Ecto neural progenitor cell (in vitro differentiated cells): ENCODE data around the gene SEMA4D.
"Not testable (repeated sequence)": the region's sequence is repeated elsewhere in the genome, so short reads cannot be mapped to it uniquely, and the experiment has no call there.

ENCODE experiments used
- DNase-seq: peaks from one replicate; pipeline ENCODE4 v3.0.0-alpha.2; 2018; ENCODE audit warnings: low spot score

SEMA4D gene

GRCh38 chr9:89482056-89482851 is 15.7 kb downstream of the SEMA4D start:
- DNase-seq = no peak

DNA sequence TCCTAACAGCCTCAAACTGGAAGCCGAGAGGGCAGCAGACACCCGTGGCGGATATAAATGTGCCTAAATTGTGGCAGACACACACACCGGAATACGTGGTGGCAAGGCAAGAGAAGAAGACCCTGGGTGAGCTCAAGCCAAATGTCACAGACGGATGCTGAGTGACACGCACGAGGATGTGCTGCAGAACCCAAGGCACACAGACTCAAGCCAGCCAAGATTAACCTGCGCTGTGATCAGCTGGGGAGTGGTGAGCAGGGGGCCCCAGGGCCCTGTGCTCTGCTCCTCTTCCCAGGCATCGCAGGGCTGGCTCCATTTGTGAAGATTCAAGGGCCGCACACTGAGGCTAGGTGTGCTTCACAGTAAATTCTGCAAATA is 16.4 kb downstream of the SEMA4D start:
- DNase-seq = no peak

DNA sequence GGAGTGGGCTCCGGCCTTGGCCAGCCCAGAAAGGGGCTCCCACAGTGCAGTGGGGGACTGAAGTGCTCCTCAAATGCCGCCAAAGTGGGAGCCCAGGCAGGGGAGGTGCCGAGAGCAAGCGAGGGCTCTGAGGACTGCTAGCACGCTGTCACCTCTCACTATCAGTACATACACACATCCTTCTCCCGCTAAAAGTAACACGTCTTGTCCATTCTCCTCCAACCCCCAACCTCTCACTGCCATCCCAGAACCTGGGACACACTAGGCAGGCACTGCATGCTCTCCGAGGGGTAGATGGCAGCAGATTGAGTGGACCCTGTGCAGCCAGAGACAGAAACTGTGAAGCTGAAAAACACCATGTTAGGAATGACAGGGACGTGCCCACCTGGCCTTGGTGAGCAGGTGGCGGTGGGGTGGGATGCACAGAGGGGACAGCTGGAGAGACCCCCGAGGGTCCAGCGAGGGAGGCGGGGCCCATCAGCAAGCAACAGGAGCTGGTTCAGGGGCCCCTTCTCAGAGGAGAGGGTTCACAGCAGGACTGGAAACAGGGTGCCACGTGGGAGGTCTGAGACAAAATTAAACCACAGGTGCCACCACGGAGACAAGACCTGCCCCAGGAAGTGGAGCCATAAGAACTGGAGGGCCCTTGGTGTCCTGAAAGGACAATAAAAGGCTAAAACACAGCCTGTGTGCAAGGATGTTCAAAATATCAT is 16.9 kb downstream of the SEMA4D start:
- no peak for DNase-seq

GRCh38 chr9:89480372-89480771 is 17.5 kb downstream of the SEMA4D start:
- DNase-seq = not testable (repeated sequence)

- not testable (repeated sequence) for DNase-seq
Measured at GRCh38 chr9:89479669-89480011, 18.3 kb downstream of the SEMA4D start.

DNA sequence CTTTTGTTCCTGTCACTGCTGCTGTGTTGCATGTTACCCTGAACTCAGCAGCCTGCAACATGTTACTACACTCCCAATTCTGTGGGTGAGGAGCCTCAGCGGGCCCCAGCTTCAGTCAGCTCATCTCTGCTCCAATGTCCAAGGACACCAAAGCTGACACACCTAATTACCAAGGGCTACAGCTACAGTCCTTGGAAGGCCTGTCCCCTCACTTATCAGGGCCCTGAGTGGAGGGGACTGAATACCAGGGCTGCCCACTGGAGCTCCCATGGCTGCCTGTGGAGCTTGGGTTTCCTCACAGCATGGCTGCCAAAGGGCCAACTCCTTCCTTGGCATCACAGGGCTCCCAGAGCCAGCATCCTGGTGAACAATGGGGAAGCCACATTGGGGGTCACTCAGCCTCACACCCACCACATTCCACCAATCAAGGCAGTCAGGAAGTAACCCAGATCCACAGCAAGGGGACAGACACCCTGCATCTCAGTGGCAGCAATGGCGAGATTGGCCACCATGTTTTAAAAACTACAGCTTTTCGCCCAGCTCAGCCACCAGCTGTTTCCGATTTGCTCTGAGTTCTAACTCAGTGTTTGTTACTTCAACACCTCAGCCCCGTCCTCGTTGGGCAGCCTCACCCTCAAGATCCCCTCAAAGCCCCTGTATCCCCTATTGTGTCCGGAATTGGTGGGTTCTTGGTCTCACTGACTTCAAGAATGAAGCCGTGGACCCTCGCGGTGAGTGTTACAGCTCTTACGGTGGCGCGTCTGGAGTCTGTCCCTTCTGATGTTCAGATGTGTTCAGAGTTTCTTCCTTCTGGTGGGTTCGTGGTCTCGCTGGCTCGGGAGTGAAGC is 18.9 kb downstream of the SEMA4D start:
- DNase-seq = no peak

GRCh38 chr9:89477811-89478630 is 19.9 kb downstream of the SEMA4D start:
- no peak for DNase-seq

GRCh38 chr9:89477384-89477783 is 20.5 kb downstream of the SEMA4D start:
- no peak for DNase-seq

DNA sequence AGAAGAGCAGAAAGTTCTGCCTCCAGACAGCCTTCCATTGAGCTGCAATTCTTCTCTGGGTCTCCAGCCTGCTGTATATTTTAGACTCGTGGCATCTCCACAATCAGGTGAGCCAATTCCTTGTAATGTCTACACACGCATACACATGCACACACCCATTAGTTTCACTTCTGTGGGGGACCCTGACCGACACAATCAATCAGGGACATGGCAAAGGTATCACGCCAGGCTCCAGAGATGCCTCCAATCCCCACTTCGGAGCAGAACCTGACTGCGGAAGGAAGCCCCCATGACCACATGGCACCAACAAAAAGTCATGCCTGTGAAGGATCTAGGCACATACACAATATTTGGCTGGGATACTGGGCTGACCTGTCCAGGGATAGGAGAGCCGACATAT is 21.4 kb downstream of the SEMA4D start:
- DNase-seq = no peak

GRCh38 chr9:89475891-89476440 is 21.9 kb downstream of the SEMA4D start:
- DNase-seq = no peak

GRCh38 chr9:89474939-89475338 is 23.0 kb downstream of the SEMA4D start:
- no peak for DNase-seq

- no peak for DNase-seq
Measured at GRCh38 chr9:89473762-89474469, 24.0 kb downstream of the SEMA4D start.

DNA sequence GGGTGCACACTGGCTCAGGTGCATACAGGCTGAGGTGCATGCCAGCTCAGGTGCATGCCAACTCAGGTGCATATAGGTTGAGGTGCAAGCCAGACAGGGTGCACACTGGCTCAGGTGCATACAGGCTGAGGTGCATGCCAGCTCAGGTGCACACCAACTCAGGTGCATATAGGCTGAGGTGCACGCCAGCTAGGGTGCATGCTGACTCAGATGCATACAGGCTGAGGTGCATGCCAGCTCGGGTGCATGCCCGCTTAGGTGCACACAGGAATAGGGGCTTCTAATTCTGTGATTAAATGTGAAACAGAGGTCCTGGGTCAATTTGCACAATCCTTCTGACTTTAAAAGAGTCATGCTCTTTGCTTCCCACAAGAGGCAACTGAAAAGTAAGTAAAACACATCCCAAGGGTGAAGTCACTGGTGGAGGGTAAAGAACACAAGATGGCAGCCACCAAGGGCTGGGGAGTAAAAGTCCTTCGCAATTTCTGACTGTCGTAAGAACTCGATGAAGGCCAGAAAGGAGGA is 26.1 kb downstream of the SEMA4D start:
- DNase-seq = not testable (repeated sequence)

DNA sequence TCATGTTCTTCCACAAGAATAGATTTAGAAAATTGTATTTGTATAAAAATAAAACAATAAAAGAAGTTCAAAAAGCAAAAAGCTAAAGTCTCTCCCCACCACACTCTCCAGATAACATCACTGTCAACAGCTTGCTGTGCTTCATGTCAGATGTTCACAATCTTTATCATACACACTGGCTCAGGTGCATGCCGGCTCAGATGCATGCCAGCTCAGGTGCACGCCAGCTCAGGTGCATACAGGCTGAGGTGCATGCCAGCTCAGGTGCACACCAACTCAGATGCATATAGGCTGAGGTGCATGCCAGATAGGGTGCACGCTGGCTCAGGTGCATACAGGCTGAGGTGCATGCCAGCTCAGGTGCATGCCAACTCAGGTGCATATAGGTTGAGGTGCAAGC is 26.5 kb downstream of the SEMA4D start:
- DNase-seq = no peak

DNA sequence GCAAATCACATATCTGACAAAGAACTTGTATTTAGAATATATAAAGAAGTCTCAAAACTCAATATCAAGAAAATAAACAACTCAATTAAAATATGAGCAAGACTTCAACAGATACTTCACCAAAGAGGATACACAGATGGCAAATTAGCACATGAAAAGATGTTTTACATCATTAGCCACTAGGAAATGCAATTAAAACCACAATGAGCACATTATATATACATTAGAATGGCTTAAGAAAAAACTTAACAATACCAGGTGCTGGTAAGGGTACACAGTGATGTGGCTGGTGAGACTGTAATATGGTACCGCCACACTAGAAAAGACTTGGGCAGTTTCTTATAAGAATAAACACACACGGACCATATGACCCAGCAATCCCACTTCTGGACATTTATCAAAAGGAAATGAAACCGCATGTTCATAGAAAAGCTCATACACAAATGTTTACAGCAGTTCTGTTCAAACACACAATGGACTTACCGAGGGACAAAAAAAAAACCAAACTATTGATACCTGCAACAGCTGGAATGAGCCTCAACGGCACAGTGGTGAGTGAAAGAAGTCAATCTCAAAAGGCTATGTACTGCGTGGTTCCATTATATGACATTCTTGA is 27.6 kb downstream of the SEMA4D start:
- no peak for DNase-seq

- no peak for DNase-seq
Measured at GRCh38 chr9:89469003-89469402, 28.9 kb downstream of the SEMA4D start.

GRCh38 chr9:89468281-89468960 is 29.5 kb downstream of the SEMA4D start:
- DNase-seq = no peak

DNA sequence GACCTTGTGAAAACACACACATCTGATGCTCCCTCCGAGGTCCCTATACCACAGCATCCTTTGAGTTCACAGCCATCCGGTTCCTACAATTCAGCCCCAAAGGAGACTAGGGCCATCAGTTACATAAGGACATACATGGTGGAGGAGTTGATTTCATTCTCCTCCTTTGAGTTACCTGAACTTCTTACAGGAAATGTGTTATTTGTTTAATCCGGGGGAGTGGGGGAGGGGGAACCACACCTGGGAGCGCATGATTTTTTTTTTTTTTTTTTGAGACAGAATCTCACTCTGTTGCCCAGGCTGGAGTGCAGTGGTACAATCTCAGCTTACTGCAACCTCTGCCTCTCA is 30.7 kb downstream of the SEMA4D start:
- no peak for DNase-seq

GRCh38 chr9:89466451-89467277 is 31.2 kb downstream of the SEMA4D start:
- DNase-seq = no peak
